Measurements from ENCODE around the gene CDK11B.

The CDK11B gene

DNA sequence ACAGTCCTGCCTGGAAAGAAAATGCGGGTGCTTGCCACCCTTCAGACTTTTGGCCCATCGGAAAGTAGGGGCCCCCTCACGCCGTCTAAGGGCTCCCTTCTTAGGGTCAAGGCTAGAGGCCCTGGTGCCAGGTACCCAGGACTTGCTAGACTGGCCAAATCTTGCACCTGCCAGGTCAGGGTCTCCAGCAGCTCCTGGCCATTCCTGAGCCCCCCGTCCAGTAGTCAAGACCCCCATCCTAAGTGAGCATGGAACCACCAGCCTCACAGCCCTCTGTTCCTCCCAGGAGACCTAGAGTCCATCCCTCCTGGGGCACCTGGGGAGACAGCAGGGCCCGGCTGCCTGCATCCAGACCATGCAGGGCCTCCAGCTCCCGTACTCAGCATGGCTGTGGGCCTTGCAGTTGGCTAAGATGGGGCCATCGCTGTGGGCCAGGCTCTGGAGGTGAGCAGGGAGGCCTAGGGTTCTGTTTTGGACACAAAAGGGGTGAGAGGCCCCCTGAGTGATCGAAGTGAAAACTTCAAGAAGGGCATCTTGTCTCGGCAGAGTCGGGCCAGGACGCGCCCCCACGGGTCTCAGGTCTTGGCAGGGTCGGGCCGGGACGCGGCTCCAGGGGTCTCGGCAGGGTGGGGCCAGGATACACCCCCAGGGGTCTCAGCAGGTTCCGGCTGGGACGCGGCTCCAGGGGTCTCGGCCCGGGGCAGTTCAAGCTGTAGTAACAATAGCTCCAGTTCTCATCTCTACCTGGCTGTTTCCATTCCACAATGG, 64.8 kb downstream of the CDK11B start:
- POLR2A ChIA-PET = no interaction called here
- TF ChIP-seq, protein P1, sequence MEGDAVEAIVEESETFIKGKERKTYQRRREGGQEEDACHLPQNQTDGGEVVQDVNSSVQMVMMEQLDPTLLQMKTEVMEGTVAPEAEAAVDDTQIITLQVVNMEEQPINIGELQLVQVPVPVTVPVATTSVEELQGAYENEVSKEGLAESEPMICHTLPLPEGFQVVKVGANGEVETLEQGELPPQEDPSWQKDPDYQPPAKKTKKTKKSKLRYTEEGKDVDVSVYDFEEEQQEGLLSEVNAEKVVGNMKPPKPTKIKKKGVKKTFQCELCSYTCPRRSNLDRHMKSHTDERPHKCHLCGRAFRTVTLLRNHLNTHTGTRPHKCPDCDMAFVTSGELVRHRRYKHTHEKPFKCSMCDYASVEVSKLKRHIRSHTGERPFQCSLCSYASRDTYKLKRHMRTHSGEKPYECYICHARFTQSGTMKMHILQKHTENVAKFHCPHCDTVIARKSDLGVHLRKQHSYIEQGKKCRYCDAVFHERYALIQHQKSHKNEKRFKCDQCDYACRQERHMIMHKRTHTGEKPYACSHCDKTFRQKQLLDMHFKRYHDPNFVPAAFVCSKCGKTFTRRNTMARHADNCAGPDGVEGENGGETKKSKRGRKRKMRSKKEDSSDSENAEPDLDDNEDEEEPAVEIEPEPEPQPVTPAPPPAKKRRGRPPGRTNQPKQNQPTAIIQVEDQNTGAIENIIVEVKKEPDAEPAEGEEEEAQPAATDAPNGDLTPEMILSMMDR (IDR thresholded peaks at IDR 0.05; ENCODE audit: control extremely low read depth, extremely low read depth, low read depth, missing control alignments) = no peak
- CTCF ChIA-PET = interaction anchor here (1.2 kb wide), 1 partner anchor 18 kb away, joined by 3 read pairs; no protein-coding TSS in a partner anchor
- no peak for DNase-seq (ENCODE audit: extremely low spot score)

DNA sequence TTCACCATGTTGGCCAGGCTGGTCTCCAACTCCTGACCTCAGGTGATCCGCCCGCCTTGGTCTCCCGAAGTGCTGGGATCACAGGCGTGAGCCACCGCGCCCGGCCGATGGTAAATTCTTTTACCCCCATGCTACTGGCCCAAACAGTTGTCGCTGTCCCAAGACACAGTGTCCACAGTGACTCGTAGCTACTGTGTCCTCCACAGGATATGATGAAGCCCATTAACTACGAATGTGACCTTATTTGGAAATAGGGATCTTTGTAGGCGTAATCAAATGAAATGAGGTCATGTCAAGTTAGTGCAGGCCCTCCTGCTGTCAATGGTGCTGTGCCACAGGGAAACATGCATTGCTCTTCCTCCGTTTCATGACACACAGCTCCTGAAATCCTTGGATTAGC, 67.4 kb downstream of the CDK11B start:
- POLR2A ChIA-PET = no interaction called here
- CTCF ChIA-PET = interaction anchor here (1.4 kb wide), 1 partner anchor 13 kb away, joined by 3 read pairs; no protein-coding TSS in a partner anchor
- TF ChIP-seq, protein P1 (IDR thresholded peaks at IDR 0.05; ENCODE audit: control extremely low read depth, extremely low read depth, low read depth, missing control alignments) = no peak
- DNase-seq (ENCODE audit: extremely low spot score) = no peak

All from GM10248 (cell line).